DND-41 (cell line): ENCODE results near the gene TSHZ1.

Experiments used
- ATAC-seq: fragments of 200-7000 bp; cut with Tn5 transposase; 3 replicates; pipeline ENCODE4 v1.9.1; 2021; ENCODE audit warnings: low read depth; ENCODE audit not compliant: insufficient read depth
- DNase-seq: peaks from one replicate; pipeline ENCODE4 v3.0.0-alpha.2; 2020
- H2AFZ ChIP-seq: 2 replicates; pipeline ENCODE4 v1.6.0; 2012; ENCODE audit warnings: low read depth, low read length
- H3K27ac ChIP-seq: 2 replicates; pipeline ENCODE4 v1.5.1; 2012; ENCODE audit warnings: low read length, inconsistent platforms
- H3K27me3 ChIP-seq: fragments of 200-600 bp; sonication (generic); 2 replicates; pipeline ENCODE4 v1.6.0; 2012; ENCODE audit warnings: low read length, mild to moderate bottlenecking, inconsistent platforms; ENCODE audit not compliant: insufficient read depth, poor library complexity
- H3K36me3 ChIP-seq: 2 replicates; pipeline ENCODE4 v1.5.1; 2012; ENCODE audit warnings: low read length, inconsistent platforms; ENCODE audit not compliant: insufficient read depth
- H3K4me1 ChIP-seq: 2 replicates; pipeline ENCODE4 v1.5.1; 2012; ENCODE audit warnings: mild to moderate bottlenecking, low read length; ENCODE audit not compliant: insufficient read depth
- H3K4me2 ChIP-seq: 2 replicates; pipeline ENCODE4 v1.6.0; 2012; ENCODE audit warnings: mild to moderate bottlenecking, moderate library complexity, low read length, inconsistent platforms; ENCODE audit not compliant: insufficient read depth
- H3K4me3 ChIP-seq, 2 experiments: fragments of 200-600 bp in 1 of 2; shearing (Covaris generic) in 1 of 2; 2 replicates each; pipeline ENCODE4 v1.5.1; 2012 to 2016; ENCODE audit warnings: inconsistent platforms in 2 of 2, low read length in 2 of 2, mild to moderate bottlenecking in 2 of 2, low read depth in 1 of 2, moderate library complexity in 1 of 2
- H3K79me2 ChIP-seq: 2 replicates; pipeline ENCODE4 v1.6.0; 2012; ENCODE audit warnings: low read length, inconsistent platforms; ENCODE audit not compliant: insufficient read depth
- H3K9ac ChIP-seq: 2 replicates; pipeline ENCODE4 v1.6.0; 2012; ENCODE audit warnings: low read depth, mild to moderate bottlenecking, inconsistent platforms, low read length, moderate library complexity
- H3K9me3 ChIP-seq: 2 replicates; pipeline ENCODE4 v1.5.1; 2012; ENCODE audit warnings: low read length, moderate library complexity, mild to moderate bottlenecking, inconsistent platforms; ENCODE audit not compliant: insufficient read depth, severe bottlenecking
- H4K20me1 ChIP-seq: 2 replicates; pipeline ENCODE4 v1.6.0; 2012; ENCODE audit warnings: low read length; ENCODE audit not compliant: insufficient read depth
- CTCF ChIP-seq: IDR thresholded peaks from 2 replicates; pipeline ENCODE4 v1.5.1; 2012; ENCODE audit warnings: borderline replicate concordance, low read length, moderate library complexity, mild to moderate bottlenecking; ENCODE audit not compliant: poor library complexity, severe bottlenecking; ENCODE audit errors: extremely low read depth
- EZH2 ChIP-seq: IDR thresholded peaks from 3 replicates; pipeline ENCODE4 v1.6.1; 2012; ENCODE audit warnings: borderline replicate concordance, low read depth, mild to moderate bottlenecking, moderate library complexity, low read length, inconsistent platforms; ENCODE audit not compliant: severe bottlenecking

The TSHZ1 gene

GRCh38 chr18:75330308-75330707 lies 119.7 kb downstream of the TSHZ1 start:
- no peak overlapping the region for H3K27ac ChIP-seq
- 0 out of 2 replicates have a peak, but pooled peaks cover under 1% of the 10 kb centered on the region for H4K20me1 ChIP-seq
- TF ChIP-seq EZH2 (no peak), CTCF (no peak)
- peaks cover 7% of the 10 kb centered on the region for H3K9me3 ChIP-seq
- H3K79me2 ChIP-seq = no peaks in the 10 kb centered on the region
- H3K27me3 ChIP-seq = no peaks in the 10 kb centered on the region
- H3K36me3 ChIP-seq = no peaks in the 10 kb centered on the region
- ATAC-seq (no peak), DNase-seq (no peak)
- H3K4me1 ChIP-seq = no peaks in the 10 kb centered on the region
- H3K4me2 ChIP-seq = no peak overlapping the region
- no peak overlapping the region for H3K4me3 ChIP-seq
- no peak overlapping the region for H3K9ac ChIP-seq
- no peak overlapping the region for H2AFZ ChIP-seq

- H3K4me1 ChIP-seq = no peaks in the 10 kb centered on the region
- peak; percentile 20 for DNase-seq
- no peak for TF ChIP-seq CTCF
- no peak for TF ChIP-seq EZH2
- H3K4me3 ChIP-seq = no peak overlapping the region
- H3K9me3 ChIP-seq = no peaks in the 10 kb centered on the region
- H3K36me3 ChIP-seq = no peaks in the 10 kb centered on the region
- H2AFZ ChIP-seq = no peak overlapping the region
- no peak overlapping the region for H3K27ac ChIP-seq
- H3K27me3 ChIP-seq = no peaks in the 10 kb centered on the region
- no peak overlapping the region for H3K4me2 ChIP-seq
- H3K9ac ChIP-seq = no peak overlapping the region
- H3K79me2 ChIP-seq = no peaks in the 10 kb centered on the region
- peak; percentile 75 for ATAC-seq
- 0 out of 2 replicates have a peak, but pooled peaks cover 4% of the 10 kb centered on the region for H4K20me1 ChIP-seq
Observed at GRCh38 chr18:75334869-75335268, 124.3 kb downstream of the TSHZ1 start.

GRCh38 chr18:75335511-75335910 lies 124.9 kb downstream of the TSHZ1 start:
- no peak overlapping the region for H3K4me3 ChIP-seq
- no peaks in the 10 kb centered on the region for H3K27me3 ChIP-seq
- H3K4me1 ChIP-seq = no peaks in the 10 kb centered on the region
- no peak overlapping the region for H3K9ac ChIP-seq
- no peaks in the 10 kb centered on the region for H3K36me3 ChIP-seq
- H3K27ac ChIP-seq = no peak overlapping the region
- no peaks in the 10 kb centered on the region for H3K9me3 ChIP-seq
- no peak overlapping the region for H2AFZ ChIP-seq
- ATAC-seq (no peak), DNase-seq (no peak)
- no peaks in the 10 kb centered on the region for H3K79me2 ChIP-seq
- TF ChIP-seq CTCF = no peak
- no peak for TF ChIP-seq EZH2
- H3K4me2 ChIP-seq = no peak overlapping the region
- H4K20me1 ChIP-seq = 0 out of 2 replicates have a peak, but pooled peaks cover 4% of the 10 kb centered on the region

- Histone ChIP-seq H3K79me2 (no peaks in the 10 kb centered on the region), H3K27me3 (no peaks in the 10 kb centered on the region), H3K36me3 (no peaks in the 10 kb centered on the region), H3K27ac (no peak overlapping the region), H4K20me1 (0 out of 2 replicates have a peak, but pooled peaks cover 4% of the 10 kb centered on the region), H3K9ac (no peak overlapping the region), H3K9me3 (no peaks in the 10 kb centered on the region), H3K4me1 (no peaks in the 10 kb centered on the region), H3K4me2 (no peak overlapping the region), H3K4me3 (no peak overlapping the region), H2AFZ (no peak overlapping the region)
- no peak for DNase-seq
- ATAC-seq = no peak
- TF ChIP-seq CTCF (no peak), EZH2 (no peak)
Observed at GRCh38 chr18:75336767-75337166, 126.2 kb downstream of the TSHZ1 start.
